Neural cell (in vitro differentiated cells): ENCODE measurements around the gene LYPD3. TPM values are rescaled to one million over a fixed set of nuclear protein-coding genes. Genes with fewer than 3 reads are reported as not detected.

ENCODE experiments used
- H2AFZ ChIP-seq: fragments of 200-600, 300-800 bp; sonication (generic), shearing (Covaris generic); 2 replicates; pipeline ENCODE4 v1.6.0; 2014; ENCODE audit warnings: low read depth, mild to moderate bottlenecking, antibody characterized with exemption, low read length, moderate library complexity
- H3F3A ChIP-seq: fragments of 200-600 bp; shearing (Covaris generic); 2 replicates; pipeline ENCODE4 v1.6.1; 2016; ENCODE audit warnings: mild to moderate bottlenecking, moderate library complexity, mixed read lengths, antibody characterized with exemption, low read length; ENCODE audit not compliant: insufficient read depth, poor library complexity, severe bottlenecking
- H3K27ac ChIP-seq: fragments of 200-600, 300-800 bp; sonication (generic), shearing (Covaris generic); 2 replicates; pipeline ENCODE4 v1.5.1; 2014; ENCODE audit warnings: mild to moderate bottlenecking, low read length, moderate library complexity
- H3K27me3 ChIP-seq: fragments of 300-800, 200-600 bp; sonication (generic), shearing (Covaris generic); 2 replicates; pipeline ENCODE4 v1.6.0; 2014; ENCODE audit warnings: mild to moderate bottlenecking, low read depth, low read length, moderate library complexity; ENCODE audit not compliant: insufficient read depth
- H3K36me3 ChIP-seq: fragments of 300-800, 200-600 bp; sonication (generic), shearing (Covaris generic); 2 replicates; pipeline ENCODE4 v1.5.1; 2014; ENCODE audit warnings: mild to moderate bottlenecking, antibody characterized with exemption, low read length, moderate library complexity; ENCODE audit not compliant: insufficient read depth
- H3K4me2 ChIP-seq: fragments of 300-800, 200-600 bp; sonication (generic), shearing (Covaris generic); 2 replicates; pipeline ENCODE4 v1.6.0; 2014; ENCODE audit warnings: mild to moderate bottlenecking, low read length
- H3K4me3 ChIP-seq: fragments of 300-800, 200-600 bp; sonication (generic), shearing (Covaris generic); 2 replicates; pipeline ENCODE4 v1.5.1; 2014; ENCODE audit warnings: mild to moderate bottlenecking, low read length, moderate library complexity
- H3K79me2 ChIP-seq: fragments of 200-600 bp; shearing (Covaris generic); replicated peaks from 2 replicates; pipeline ENCODE4 v1.6.0; 2014; ENCODE audit warnings: mild to moderate bottlenecking, low read length, moderate library complexity; ENCODE audit not compliant: insufficient read depth
- H3K9ac ChIP-seq: fragments of 300-800, 200-600 bp; sonication (generic), shearing (Covaris generic); 2 replicates; pipeline ENCODE4 v1.6.1; 2016; ENCODE audit warnings: mild to moderate bottlenecking, low read length, mixed read lengths
- H3K9me2 ChIP-seq: fragments of 200-600 bp; shearing (Covaris generic); 2 replicates; pipeline ENCODE4 v1.6.1; 2016; ENCODE audit warnings: mild to moderate bottlenecking, low read length, mixed read lengths; ENCODE audit not compliant: insufficient read depth
- H3K9me3 ChIP-seq: fragments of 200-600, 300-800 bp; sonication (generic), shearing (Covaris generic); 2 replicates; pipeline ENCODE4 v1.6.1; 2016; ENCODE audit warnings: mild to moderate bottlenecking, mixed run types, low read length, moderate library complexity, mixed read lengths
- H4K20me1 ChIP-seq: fragments of 200-600 bp; shearing (Covaris generic); 2 replicates; pipeline ENCODE4 v1.6.1; 2016; ENCODE audit warnings: mild to moderate bottlenecking, mixed run types; ENCODE audit not compliant: insufficient read depth
- CTCF ChIP-seq: fragments of 450-650 bp; IDR thresholded peaks from 2 replicates; pipeline ENCODE4 v1.5.1; 2014; ENCODE audit warnings: antibody characterized with exemption, mild to moderate bottlenecking, moderate library complexity; ENCODE audit not compliant: poor library complexity, severe bottlenecking
- EP300 ChIP-seq: fragments of 450-650 bp; conservative IDR thresholded peaks from 2 replicates; pipeline ENCODE4 v1.6.1; 2014; ENCODE audit warnings: antibody characterized with exemption, mild to moderate bottlenecking, moderate library complexity; ENCODE audit not compliant: poor library complexity, severe bottlenecking
- EZH2 ChIP-seq: fragments of 200-600, 300-800 bp; shearing (Covaris generic), sonication (generic); IDR thresholded peaks from 2 replicates; pipeline ENCODE4 v1.6.1; 2014; ENCODE audit warnings: antibody characterized with exemption, low read length, borderline replicate concordance, mild to moderate bottlenecking; ENCODE audit not compliant: insufficient read depth, poor library complexity, severe bottlenecking
- MXI1 ChIP-seq: fragments of 450-650 bp; conservative IDR thresholded peaks from 2 replicates; pipeline ENCODE4 v1.6.1; 2014; ENCODE audit warnings: antibody characterized with exemption, mild to moderate bottlenecking; ENCODE audit not compliant: poor library complexity, severe bottlenecking
- POLR2AphosphoS5 ChIP-seq: IDR thresholded peaks from 2 replicates; pipeline ENCODE4 v1.6.1; 2012
- RAD21 ChIP-seq: fragments of 450-650 bp; conservative IDR thresholded peaks from 2 replicates; pipeline ENCODE4 v1.6.1; 2014; ENCODE audit warnings: antibody characterized with exemption, mild to moderate bottlenecking, moderate library complexity
- REST ChIP-seq: IDR thresholded peaks from 2 replicates; pipeline ENCODE4 v1.6.1; 2012; ENCODE audit warnings: borderline replicate concordance
- SMC3 ChIP-seq: fragments of 450-650 bp; conservative IDR thresholded peaks from 2 replicates; pipeline ENCODE4 v1.6.1; 2014; ENCODE audit warnings: antibody characterized with exemption, mild to moderate bottlenecking, moderate library complexity; ENCODE audit not compliant: poor library complexity
- TAF1 ChIP-seq: IDR thresholded peaks from 2 replicates; pipeline ENCODE4 v1.6.1; 2012; ENCODE audit warnings: low read depth
- polyA plus RNA-seq: library from polyadenylated mRNA; depleted of rRNA; stranded (reverse); fragments of >200 nt; gene quantifications from 2 replicates; pipeline ENCODE4 v1.2.3, GENCODE V29; 2014

The LYPD3 gene
- polyA plus RNA-seq, 1 donor from 2014 or later = not detected

GRCh38 chr19:43461303-43461702 lies 4.1 kb downstream of the LYPD3 start:
- Histone ChIP-seq H3K36me3 (no peaks in the 10 kb centered on the region), H3K79me2 (no peaks in the 10 kb centered on the region), H3K27me3 (no peaks in the 10 kb centered on the region), H4K20me1 (no peaks in the 10 kb centered on the region), H3K9ac (no peak overlapping the region), H3K4me3 (no peak overlapping the region), H3K9me2 (no peaks in the 10 kb centered on the region), H3K27ac (no peak overlapping the region), H3K9me3 (no peaks in the 10 kb centered on the region), H3F3A (no peaks in the 10 kb centered on the region), H2AFZ (no peak overlapping the region), H3K4me2 (no peak overlapping the region)
- TF ChIP-seq SMC3 (no peak), TAF1 (no peak), MXI1 (no peak), EP300 (no peak), REST (no peak), EZH2 (no peak), RAD21 (no peak)

GRCh38 chr19:43460362-43461016 lies 4.9 kb downstream of the LYPD3 start:
- no peaks in the 10 kb centered on the region for H3K9me3 ChIP-seq
- no peak overlapping the region for H3K27ac ChIP-seq
- H2AFZ ChIP-seq = no peak overlapping the region
- H3K79me2 ChIP-seq = no peaks in the 10 kb centered on the region
- no peaks in the 10 kb centered on the region for H3K9me2 ChIP-seq
- no peaks in the 10 kb centered on the region for H3F3A ChIP-seq
- no peaks in the 10 kb centered on the region for H4K20me1 ChIP-seq
- no peaks in the 10 kb centered on the region for H3K36me3 ChIP-seq
- no peak overlapping the region for H3K9ac ChIP-seq
- H3K4me3 ChIP-seq = no peak overlapping the region
- no peak overlapping the region for H3K4me2 ChIP-seq
- TF ChIP-seq REST = no peak
- TF ChIP-seq EP300 = no peak
- TF ChIP-seq MXI1 = no peak
- no peak for TF ChIP-seq SMC3
- no peak for TF ChIP-seq CTCF
- TF ChIP-seq TAF1 = no peak
- TF ChIP-seq RAD21 = no peak
- no peak for TF ChIP-seq POLR2AphosphoS5
- TF ChIP-seq EZH2 = no peak
- H3K27me3 ChIP-seq = no peaks in the 10 kb centered on the region
